Fibroblast of the aortic adventitia (primary cell): ENCODE measurements around the gene DNAH14. TPM values are rescaled to one million over a fixed set of nuclear protein-coding genes. Genes with fewer than 3 reads are reported as not detected.

Source experiments
- DNase-seq: peaks from one replicate; pipeline ENCODE4 v3.0.0-alpha.2; 2010; ENCODE audit warnings: low read depth
- H3K4me3 ChIP-seq: 2 replicates; pipeline ENCODE4 v1.5.1; 2011; ENCODE audit warnings: low read depth, mild to moderate bottlenecking, control low read depth, low read length, moderate library complexity
- CTCF ChIP-seq: IDR thresholded peaks from 2 replicates; pipeline ENCODE4 v1.5.1; 2011; ENCODE audit warnings: mild to moderate bottlenecking, low read length, control low read depth, inconsistent platforms; ENCODE audit not compliant: insufficient read depth
- total RNA-seq: library from RNA; depleted of rRNA; stranded (reverse); fragments of >200 nt; gene quantifications from 2 replicates; pipeline ENCODE4 v1.2.3, GENCODE V29; 2012; ENCODE audit warnings: low replicate concordance

The DNAH14 gene
- total RNA-seq, 1 donor: 33.9 TPM

GRCh38 chr1:225446981-225447615 is 517.6 kb downstream of the DNAH14 start:
- no peak for DNase-seq
- no peak overlapping the region for H3K4me3 ChIP-seq
- no peak for TF ChIP-seq CTCF

- no peak for TF ChIP-seq CTCF
- H3K4me3 ChIP-seq: no peak overlapping the region
- DNase-seq: peak; percentile 63
Measured at GRCh38 chr1:225447650-225448089, 518.2 kb downstream of the DNAH14 start.

GRCh38 chr1:225448146-225448805 is 518.8 kb downstream of the DNAH14 start:
- no peak overlapping the region for H3K4me3 ChIP-seq
- TF ChIP-seq CTCF: no peak
- DNase-seq: no peak
